K562 (cell line): ENCODE measurements around the gene UNC119B. TPM values are rescaled to one million over a fixed set of nuclear protein-coding genes. Genes with fewer than 3 reads are reported as not detected.
A peak's percentile ranks its signal among the peaks of the same experiment; 100 is the strongest.

Experiments used
- ARID3A ChIP-seq: IDR thresholded peaks from 2 replicates; pipeline ENCODE4 v1.6.1; 2012; ENCODE audit warnings: low read depth, low read length, improper control_type of control experiment, borderline replicate concordance
- FIP1L1 ChIP-seq: fragments of 200-400 bp; formaldehyde crosslinking; IDR thresholded peaks from 2 replicates; pipeline ENCODE4 v1.6.1; 2018; ENCODE audit warnings: mild to moderate bottlenecking, low read depth, low read length; ENCODE audit not compliant: poor library complexity, severe bottlenecking
- FOSL1 ChIP-seq: fragments of 200-800 bp; sonication (Bioruptor generic); conservative IDR thresholded peaks from 2 replicates; pipeline ENCODE4 v1.6.1; 2016; ENCODE audit warnings: missing genetic modification characterization, missing compliant biosample characterization
- MYC ChIP-seq, 2 experiments: fragments of 250-450 bp in 1 of 2; sonication (Bioruptor Pico) in 1 of 2; IDR thresholded peaks; 2 replicates each; pipeline versions ENCODE4 v1.5.1 to v1.6.1; 2012 to 2021; ENCODE audit warnings: low read depth in 2 of 2, borderline replicate concordance in 1 of 2, improper control_type of control experiment in 1 of 2, low read length in 1 of 2, mild to moderate bottlenecking in 1 of 2, moderate library complexity in 1 of 2
- polyA plus RNA-seq, 8 experiments: library from polyadenylated mRNA; depleted of rRNA in 4 of 8; stranded (reverse) in 5 of 8; unstranded in 3 of 8; fragments of >200 nt; fragmentation: Nextera tagmentation in 2 of 8; fragmentation: Illumina TruSeq in 1 of 8; extraction: Ambion mirVana in 2 of 8; extraction: Trizol in 1 of 8; gene quantifications; 2 replicates each; pipeline versions ENCODE4 v1.2.1 to v1.2.3, GENCODE V29; 2011 to 2014; ENCODE audit warnings: inconsistent platforms in 1 of 8, missing spikeins in 1 of 8
- total RNA-seq, 7 experiments: library from RNA; depleted of rRNA in 6 of 7; stranded (reverse); fragments of >200 nt in 6 of 7; fragmentation: Illumina TruSeq in 2 of 7; extraction: Trizol in 2 of 7; gene quantifications; 2 replicates each; pipeline versions ENCODE4 v1.2.1 to v1.2.3, GENCODE V29; 2011 to 2021; ENCODE audit warnings: low replicate concordance in 1 of 7
- TF ChIP-seq, protein P1 (sequence below), 2 experiments: IDR thresholded peaks; 2 replicates each; pipeline ENCODE4 v1.6.1; 2012; ENCODE audit warnings: improper control_type of control experiment in 2 of 2, low read depth in 2 of 2, low read length in 2 of 2, borderline replicate concordance in 1 of 2
- TF ChIP-seq, protein P2 (sequence below), 2 experiments: fragments of 450-650 bp; IDR thresholded peaks; 2 replicates each; pipeline ENCODE4 v1.6.1; 2016; ENCODE audit warnings: mild to moderate bottlenecking in 2 of 2, borderline replicate concordance in 1 of 2, low read depth in 1 of 2, moderate library complexity in 1 of 2
- TF ChIP-seq, protein P3 (sequence below): IDR thresholded peaks from 3 replicates; pipeline ENCODE4 v1.6.1; 2011; ENCODE audit warnings: borderline replicate concordance, mild to moderate bottlenecking, moderate library complexity; ENCODE audit not compliant: insufficient read length; ENCODE audit errors: extremely low read depth

The UNC119B gene
- total and polyA plus RNA-seq, 9 of the 15 experiments (the other 6 are each of a cell fraction or from before 2014, with no cell fraction given) = 4.0 to 34.5 (median 15.1) TPM

- TF ChIP-seq, protein P1, sequence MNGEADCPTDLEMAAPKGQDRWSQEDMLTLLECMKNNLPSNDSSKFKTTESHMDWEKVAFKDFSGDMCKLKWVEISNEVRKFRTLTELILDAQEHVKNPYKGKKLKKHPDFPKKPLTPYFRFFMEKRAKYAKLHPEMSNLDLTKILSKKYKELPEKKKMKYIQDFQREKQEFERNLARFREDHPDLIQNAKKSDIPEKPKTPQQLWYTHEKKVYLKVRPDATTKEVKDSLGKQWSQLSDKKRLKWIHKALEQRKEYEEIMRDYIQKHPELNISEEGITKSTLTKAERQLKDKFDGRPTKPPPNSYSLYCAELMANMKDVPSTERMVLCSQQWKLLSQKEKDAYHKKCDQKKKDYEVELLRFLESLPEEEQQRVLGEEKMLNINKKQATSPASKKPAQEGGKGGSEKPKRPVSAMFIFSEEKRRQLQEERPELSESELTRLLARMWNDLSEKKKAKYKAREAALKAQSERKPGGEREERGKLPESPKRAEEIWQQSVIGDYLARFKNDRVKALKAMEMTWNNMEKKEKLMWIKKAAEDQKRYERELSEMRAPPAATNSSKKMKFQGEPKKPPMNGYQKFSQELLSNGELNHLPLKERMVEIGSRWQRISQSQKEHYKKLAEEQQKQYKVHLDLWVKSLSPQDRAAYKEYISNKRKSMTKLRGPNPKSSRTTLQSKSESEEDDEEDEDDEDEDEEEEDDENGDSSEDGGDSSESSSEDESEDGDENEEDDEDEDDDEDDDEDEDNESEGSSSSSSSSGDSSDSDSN (IDR thresholded peaks at IDR 0.05; ENCODE audit: borderline replicate concordance in 1 of 2, low read depth in 2 of 2, low read length in 2 of 2) = peak; percentile 78 to 87
- TF ChIP-seq FOSL1 (tag) (peak; percentile 32; the same call in 1 of the 2 replicates), FIP1L1 (peak; percentile 46), ARID3A (peak; percentile 54; the same call in 1 of the 2 replicates), MYC (IDR thresholded peaks at IDR 0.05; ENCODE audit: low read depth, low read length) (peak; percentile 50), MYC (CRISPR knock-in tag; IDR thresholded peaks at IDR 0.05; ENCODE audit: borderline replicate concordance, low read depth) (no peak)
- TF ChIP-seq, protein P2, sequence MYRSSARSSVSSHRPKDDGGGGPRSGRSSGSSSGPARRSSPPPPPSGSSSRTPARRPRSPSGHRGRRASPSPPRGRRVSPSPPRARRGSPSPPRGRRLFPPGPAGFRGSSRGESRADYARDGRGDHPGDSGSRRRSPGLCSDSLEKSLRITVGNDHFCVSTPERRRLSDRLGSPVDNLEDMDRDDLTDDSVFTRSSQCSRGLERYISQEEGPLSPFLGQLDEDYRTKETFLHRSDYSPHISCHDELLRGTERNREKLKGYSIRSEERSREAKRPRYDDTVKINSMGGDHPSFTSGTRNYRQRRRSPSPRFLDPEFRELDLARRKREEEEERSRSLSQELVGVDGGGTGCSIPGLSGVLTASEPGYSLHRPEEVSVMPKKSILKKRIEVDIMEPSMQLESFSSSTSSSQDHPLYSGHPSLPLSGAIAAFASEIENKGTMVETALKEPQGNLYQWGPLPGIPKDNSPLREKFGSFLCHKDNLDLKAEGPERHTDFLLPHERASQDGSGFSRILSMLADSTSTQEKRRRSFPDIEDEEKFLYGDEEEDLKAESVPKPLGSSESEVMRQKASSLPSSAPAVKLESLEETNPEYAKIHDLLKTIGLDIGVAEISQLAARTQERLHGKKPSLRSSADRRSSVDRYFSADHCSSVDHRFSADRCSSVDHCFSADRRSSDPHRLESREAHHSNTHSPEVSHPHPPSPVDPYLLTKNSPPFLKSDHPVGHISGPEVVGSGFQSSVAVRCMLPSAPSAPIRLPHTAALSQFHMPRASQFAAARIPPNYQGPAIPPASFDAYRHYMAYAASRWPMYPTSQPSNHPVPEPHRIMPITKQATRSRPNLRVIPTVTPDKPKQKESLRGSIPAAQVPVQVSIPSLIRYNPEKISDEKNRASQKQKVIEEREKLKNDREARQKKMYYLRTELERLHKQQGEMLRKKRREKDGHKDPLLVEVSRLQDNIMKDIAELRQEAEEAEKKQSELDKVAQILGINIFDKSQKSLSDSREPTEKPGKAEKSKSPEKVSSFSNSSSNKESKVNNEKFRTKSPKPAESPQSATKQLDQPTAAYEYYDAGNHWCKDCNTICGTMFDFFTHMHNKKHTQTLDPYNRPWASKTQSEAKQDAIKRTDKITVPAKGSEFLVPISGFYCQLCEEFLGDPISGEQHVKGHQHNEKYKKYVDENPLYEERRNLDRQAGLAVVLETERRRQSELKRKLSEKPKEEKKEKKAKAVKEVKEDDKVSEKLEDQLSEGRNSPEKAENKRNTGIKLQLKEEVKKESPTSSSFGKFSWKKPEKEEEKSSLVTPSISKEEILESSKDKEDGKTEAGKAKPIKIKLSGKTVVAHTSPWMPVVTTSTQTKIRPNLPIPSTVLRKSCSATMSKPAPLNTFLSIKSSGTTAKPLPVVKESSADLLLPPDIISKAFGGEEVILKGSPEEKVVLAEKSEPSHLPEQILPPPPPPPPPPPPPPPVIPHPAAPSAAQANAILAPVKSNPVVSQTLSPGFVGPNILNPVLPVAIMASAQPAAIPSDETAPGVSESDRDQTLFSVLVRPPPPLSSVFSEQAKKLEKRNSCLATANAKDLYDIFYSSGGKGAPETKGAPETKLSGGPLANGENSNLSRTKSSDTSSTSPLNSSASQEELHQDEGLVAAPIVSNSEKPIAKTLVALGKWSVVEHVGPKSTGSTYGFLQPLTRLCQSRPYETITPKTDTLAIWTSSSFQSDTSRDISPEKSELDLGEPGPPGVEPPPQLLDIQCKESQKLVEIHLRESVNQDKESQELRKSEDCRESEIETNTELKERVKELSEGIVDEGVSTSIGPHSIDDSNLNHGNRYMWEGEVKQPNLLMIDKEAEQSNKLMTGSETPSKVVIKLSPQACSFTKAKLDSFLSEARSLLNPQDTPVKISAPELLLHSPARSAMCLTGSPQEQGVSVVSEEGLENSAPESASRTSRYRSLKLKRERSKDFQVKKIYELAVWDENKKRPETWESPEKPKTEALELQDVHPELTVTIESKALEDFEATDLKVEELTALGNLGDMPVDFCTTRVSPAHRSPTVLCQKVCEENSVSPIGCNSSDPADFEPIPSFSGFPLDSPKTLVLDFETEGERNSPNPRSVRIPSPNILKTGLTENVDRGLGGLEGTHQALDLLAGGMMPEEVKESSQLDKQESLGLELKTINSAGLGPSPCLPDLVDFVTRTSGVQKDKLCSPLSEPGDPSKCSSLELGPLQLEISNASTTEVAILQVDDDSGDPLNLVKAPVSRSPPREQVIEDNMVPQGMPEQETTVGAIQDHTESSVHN (IDR thresholded peaks at IDR 0.05; ENCODE audit: borderline replicate concordance in 1 of 2, low read depth in 1 of 2) = no peak
- TF ChIP-seq, protein P3, sequence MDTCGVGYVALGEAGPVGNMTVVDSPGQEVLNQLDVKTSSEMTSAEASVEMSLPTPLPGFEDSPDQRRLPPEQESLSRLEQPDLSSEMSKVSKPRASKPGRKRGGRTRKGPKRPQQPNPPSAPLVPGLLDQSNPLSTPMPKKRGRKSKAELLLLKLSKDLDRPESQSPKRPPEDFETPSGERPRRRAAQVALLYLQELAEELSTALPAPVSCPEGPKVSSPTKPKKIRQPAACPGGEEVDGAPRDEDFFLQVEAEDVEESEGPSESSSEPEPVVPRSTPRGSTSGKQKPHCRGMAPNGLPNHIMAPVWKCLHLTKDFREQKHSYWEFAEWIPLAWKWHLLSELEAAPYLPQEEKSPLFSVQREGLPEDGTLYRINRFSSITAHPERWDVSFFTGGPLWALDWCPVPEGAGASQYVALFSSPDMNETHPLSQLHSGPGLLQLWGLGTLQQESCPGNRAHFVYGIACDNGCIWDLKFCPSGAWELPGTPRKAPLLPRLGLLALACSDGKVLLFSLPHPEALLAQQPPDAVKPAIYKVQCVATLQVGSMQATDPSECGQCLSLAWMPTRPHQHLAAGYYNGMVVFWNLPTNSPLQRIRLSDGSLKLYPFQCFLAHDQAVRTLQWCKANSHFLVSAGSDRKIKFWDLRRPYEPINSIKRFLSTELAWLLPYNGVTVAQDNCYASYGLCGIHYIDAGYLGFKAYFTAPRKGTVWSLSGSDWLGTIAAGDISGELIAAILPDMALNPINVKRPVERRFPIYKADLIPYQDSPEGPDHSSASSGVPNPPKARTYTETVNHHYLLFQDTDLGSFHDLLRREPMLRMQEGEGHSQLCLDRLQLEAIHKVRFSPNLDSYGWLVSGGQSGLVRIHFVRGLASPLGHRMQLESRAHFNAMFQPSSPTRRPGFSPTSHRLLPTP = no peak
Observed at GRCh38 chr12:120686690-120687577, 23.3 kb upstream of the UNC119B start, which contains the start of gene MLEC (continued).
